Colon (tissue), 2 donors: ENCODE measurements around the gene SIRT5.

Source experiments
- FAIRE-seq: peaks from 2 replicates; lab custom pipeline; 2012; peaks lifted over from hg19 to GRCh38; lab: Jason Lieb, UNC
- donor health status: control.
- donor health status: control.

Gene SIRT5

GRCh38 chr6:13574571-13575376 is at the start of gene SIRT5:
SIRT5 (plus strand) TSS chr6:13574601; CDS start chr6:13584111, 9,510 bp downstream.
- FAIRE-seq: no peak

DNA sequence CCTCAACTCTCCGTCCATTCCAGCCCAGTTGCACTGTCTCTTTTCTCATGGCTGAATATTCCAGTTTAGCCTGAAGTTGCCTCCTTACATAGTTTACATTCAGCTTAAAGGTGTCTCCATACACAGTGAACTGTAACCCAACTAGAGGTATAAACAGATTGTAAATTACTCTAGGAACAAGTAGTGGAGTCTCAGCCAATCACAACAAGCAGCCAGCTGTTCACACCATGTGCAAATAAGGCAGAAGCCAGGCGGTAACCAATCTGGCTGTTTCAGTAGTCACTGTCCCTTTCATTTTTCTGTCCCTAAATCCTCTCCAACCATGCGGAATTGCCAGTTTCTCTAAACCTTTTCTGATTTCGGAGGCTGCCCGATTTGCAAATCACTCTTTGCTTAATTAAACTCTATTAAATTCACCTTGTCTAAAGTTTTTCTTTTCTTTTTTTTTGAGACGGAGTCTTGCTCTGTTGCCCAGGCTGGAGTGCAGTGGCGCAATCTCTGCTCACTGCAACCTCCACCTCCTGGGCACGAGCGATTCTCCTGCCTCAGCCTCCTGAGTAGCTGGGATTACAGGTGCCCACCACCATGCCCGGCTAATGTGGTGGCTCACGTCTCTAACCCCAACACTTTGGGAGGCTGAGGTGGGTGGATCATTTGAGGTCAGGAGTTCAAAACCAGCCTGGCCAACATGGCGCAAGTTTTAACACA is 49.4 kb upstream of the SIRT5 start:
- no peak for FAIRE-seq

DNA sequence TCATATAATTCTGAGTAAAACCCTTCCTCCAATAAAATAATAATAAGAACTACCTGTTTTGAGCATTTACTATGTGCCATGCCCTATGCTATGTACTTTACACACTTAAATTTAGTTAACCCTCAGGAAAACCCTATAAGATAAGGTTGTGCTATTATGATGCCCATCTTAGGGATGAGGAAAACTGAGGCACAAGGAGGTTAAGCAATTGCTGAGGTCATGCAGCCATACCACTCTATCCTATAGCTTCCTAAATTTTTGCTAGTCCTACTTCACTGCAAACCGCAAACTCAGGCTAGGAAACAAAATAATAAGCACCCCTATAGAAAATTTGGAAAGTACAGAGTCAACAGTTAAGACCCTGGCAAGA is 48.1 kb upstream of the SIRT5 start:
- FAIRE-seq: no peak

DNA sequence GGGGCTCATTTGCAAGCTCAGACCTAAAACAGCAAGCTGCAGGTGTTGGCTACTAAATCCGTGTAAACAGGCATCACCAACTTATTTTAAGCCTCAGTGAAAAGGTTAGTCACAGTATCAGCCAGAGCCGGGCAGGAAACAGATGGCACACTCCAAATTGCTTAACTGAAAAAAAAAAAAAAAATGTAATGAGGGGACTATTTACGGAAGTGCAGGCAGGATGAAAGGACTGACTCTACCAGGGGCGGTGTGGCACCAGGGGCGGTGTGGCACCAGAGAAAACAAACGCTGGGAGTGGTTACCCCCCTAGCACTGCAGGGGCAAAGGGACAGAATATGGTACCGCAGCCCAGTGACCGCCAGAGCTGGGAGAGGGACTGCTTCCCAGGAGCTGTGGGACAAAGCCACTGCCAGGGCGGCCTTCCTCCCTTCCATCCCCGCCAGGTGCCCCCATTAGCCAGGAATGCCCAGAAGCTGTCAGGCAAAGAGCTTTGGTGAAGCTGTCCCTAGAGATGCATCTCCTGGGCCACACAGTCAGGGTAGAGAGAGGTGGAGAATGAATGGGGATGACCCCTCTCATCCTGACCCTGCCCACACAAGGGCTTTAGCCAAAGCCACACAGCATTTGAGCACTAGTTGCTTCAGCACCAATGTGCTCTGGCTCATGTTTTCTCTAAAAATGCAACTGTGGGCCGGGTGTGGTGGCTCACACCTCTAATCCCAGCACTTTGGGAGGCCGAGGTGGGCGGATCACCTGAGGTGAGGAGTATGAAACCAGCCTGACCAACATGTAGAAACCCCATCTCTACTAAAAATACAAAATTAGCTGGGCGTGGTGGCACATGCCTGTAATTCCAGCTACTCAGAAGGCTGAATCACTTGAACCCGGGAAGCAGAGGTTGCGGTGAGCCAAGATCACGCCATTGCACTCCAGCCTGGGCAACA is 47.4 kb upstream of the SIRT5 start:
- no peak for FAIRE-seq

GRCh38 chr6:13527671-13528056 is 46.7 kb upstream of the SIRT5 start:
- no peak for FAIRE-seq

DNA sequence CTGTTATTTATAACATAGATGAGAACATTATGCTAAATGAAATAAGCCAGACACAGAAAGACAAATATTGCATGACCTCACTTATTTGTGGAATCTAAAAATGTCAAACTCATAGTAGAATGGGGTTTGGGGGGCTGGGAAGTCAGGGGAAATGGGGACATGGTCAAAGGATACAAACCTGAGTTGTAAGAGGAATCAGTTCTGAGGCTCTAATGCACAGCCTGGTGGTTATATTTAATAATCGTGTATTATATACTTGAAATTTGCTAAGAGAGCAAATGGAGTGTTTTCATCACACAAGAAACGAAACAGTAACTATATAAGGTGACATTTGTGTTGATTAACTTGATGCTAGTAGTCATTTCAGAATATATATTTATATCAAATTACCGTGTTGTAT is 46.2 kb upstream of the SIRT5 start:
- no peak for FAIRE-seq

GRCh38 chr6:13528777-13529343 is 45.5 kb upstream of the SIRT5 start:
- FAIRE-seq: no peak

GRCh38 chr6:13531956-13532355 is 42.4 kb upstream of the SIRT5 start:
- FAIRE-seq: no peak

DNA sequence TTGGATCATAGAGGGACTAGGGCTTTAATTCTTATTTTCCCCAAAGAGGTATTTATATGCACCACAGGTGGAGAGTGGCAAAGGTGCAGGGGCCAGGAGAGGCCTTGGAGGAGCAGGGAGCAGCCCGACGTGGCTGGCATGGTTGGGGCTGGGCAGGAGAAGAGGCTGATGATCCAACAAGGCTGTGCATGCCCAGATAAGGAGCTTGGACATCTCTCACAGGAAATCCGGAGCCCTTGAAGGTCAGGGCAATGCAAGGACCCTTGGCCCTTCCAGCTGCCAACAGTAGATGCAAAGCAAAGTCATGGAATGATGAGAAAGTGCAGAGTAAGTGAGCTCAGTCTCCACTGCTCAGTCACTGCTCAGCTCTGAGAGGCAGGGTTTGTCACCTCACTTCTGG is 39.9 kb upstream of the SIRT5 start:
- FAIRE-seq: no peak

DNA sequence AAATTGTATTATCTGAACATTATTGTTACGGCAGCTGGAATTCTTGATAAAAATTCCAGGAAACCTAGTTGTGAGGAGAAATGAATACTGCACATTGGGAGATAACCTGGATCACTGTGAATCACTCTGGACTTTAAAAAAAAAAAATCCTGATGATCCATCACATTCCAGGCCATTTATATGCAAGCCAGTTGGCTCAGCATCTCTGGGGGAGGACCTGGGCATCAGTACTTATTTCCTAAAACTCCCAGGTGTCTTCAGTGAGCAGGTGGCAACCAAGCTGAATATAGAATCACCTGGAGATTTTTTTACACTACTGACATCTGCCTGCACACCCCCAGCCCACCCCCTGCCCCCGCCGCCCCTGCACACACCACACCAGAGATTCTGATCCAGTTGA is 39.1 kb upstream of the SIRT5 start:
- no peak for FAIRE-seq

GRCh38 chr6:13536796-13537526 is 37.4 kb upstream of the SIRT5 start:
- no peak for FAIRE-seq

GRCh38 chr6:13537527-13537897 is 36.9 kb upstream of the SIRT5 start:
- no peak for FAIRE-seq

DNA sequence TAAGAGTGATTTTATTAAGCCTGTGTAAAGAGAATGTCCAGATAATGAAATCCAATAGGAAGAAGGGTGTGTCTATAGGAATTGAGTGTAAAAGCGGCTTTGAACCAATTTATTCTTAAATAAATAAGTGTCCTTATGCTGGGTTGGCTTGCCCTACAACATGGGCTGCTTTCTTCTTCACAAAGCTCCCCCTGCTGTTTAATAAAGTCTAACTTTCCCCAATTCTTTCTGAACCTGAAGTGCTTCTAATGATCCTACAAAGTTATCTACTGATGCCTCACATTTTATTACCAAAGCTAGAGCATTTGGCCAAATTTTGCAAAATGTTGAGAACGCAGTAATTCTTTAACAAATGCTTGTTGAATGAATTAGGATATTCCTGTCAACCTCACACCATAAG is 36.3 kb upstream of the SIRT5 start:
- FAIRE-seq: no peak

- FAIRE-seq: no peak
Observed at GRCh38 chr6:13538600-13538999, 35.8 kb upstream of the SIRT5 start.

- FAIRE-seq: no peak
Observed at GRCh38 chr6:13539572-13539971, 34.8 kb upstream of the SIRT5 start.

- no peak for FAIRE-seq
Observed at GRCh38 chr6:13541496-13541895, 32.9 kb upstream of the SIRT5 start.

- FAIRE-seq: no peak
Observed at GRCh38 chr6:13544454-13545186, 29.8 kb upstream of the SIRT5 start.

GRCh38 chr6:13545885-13546284 is 28.5 kb upstream of the SIRT5 start:
- no peak for FAIRE-seq

GRCh38 chr6:13548500-13549210 is 25.7 kb upstream of the SIRT5 start:
- peak; percentile 55 for FAIRE-seq

GRCh38 chr6:13550656-13551055 is 23.7 kb upstream of the SIRT5 start:
- FAIRE-seq: no peak
